ENCODE results near the gene OR51M1.

GRCh38 chr11:5441414-5441813 is 57.8 kb downstream of the OR51M1 start, which contains the start of gene OR51I1:
- TF ChIP-seq CTCF (IDR thresholded peaks at IDR 0.05), result no peak
- no peak for TF ChIP-seq EP300 (IDR thresholded peaks at IDR 0.05)
